ENCODE measurements around the gene IQCB1.
A peak's percentile ranks its signal among the peaks of the same experiment; 100 is the strongest.
"Not testable (repeated sequence)": the region's sequence is repeated elsewhere in the genome, so short reads cannot be mapped to it uniquely, and the experiment has no call there.

Gene IQCB1

DNA sequence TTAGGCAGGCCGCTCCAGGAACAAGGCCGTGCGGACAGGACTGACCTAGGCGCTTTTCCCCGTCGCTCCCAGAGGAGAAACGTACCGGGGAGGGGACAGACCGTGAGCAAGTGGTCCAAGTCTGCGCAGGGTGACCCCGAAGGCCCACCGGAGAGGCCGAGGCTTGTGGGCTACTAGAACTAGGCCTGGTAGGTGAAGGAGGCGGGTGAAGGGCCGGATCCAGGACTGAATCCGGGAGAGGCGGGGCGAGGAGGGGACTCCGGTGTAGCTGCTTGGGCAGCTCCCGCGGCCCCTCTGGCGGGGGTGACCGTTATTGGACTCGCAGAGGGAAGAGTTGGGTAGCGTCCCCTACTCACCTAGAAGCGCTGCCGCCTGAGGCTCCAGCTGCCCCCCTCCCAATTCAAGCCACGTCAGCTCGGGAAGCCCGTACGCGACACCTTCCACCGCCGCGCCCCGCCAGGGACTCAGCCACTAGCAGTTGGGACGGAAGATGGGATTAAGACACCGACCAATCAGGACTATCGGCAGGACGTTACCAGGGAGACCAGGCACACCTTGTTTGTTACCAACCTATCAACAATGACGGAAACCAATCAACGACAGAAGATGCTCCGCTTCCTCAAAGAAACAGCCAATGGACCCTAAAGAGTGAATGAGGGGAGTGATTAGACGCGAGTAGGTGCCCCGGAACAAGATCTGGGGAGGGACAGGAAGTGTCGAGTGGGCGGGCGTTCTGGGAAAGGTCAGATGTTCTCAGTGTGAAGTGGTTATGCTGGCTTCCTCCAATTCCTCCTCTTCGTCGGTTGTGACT lies 85.4 kb downstream of the IQCB1 start, which contains the start of gene GOLGB1:
TSS of gene GOLGB1 (minus strand) at position 466 of the 811 bp plus-strand sequence. CDS start 18,770 bp downstream, outside the sequence.
- peak; percentile 99 for DNase-seq (ENCODE audit: low spot score)

DNA sequence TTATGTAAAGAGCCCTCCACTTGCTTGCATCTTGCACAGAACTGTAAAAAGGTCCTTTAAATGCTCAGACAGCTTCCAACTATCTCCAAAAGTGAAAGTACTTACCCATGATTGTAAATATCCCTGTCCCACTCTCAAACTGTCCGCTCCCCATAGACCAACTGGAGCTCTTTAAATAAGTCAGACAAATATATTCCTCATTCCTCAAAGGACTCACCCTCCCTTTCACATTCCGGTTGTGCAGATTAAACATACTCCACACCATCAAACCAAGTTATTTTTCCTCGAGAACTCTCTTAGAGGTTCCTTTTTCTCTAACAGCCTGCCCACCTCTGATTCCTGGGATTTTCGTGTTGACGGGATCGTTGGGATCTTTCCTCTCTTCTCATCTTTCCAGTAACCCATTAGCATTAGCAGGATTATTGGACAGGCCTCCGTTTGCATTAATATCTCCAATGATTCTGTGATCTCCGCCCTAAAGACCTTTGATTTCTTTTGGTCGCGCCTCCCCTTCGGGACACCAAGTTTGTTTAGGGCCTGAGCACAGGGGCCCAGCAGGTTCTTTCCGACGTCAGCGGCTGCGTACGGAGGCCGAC lies 86.1 kb downstream of the IQCB1 start:
- DNase-seq (ENCODE audit: low spot score) = no peak

DNA sequence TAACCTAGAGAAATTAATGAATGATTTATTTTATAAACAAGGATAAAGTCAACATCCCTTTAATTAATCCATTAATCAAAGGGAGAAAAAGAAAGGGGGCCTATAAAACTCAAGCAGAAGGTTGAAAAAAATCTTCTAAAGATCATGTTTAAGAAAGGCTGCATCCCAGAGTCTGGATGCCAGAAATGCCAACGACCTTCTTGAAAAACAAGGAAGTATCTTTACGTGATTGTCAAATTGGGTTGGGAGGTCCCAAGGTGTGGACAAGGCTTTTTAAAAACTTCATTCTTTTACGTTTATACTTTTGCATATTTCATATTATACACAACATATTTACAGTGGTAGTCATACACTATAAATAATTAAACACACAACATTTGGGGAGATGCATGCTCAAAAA lies 86.9 kb downstream of the IQCB1 start:
- no peak for DNase-seq (ENCODE audit: low spot score)

DNA sequence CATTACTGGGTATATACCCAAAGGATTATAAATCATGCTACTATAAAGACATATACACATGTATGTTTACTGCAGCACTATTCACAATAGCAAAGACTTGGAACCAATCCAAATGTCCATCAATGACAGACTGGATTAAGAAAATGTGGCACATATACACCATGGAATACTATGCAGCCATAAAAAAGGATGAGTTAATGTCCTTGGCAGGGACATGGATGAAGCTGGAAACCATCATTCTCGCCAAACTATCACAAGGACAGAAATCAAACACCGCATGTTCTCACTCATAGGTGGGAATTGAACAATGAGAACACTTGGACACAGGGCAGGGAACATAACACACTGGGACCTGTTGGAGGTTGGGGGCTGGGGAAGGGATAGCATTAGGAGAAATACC lies 91.8 kb downstream of the IQCB1 start:
- DNase-seq (ENCODE audit: low spot score) = not testable (repeated sequence)

DNA sequence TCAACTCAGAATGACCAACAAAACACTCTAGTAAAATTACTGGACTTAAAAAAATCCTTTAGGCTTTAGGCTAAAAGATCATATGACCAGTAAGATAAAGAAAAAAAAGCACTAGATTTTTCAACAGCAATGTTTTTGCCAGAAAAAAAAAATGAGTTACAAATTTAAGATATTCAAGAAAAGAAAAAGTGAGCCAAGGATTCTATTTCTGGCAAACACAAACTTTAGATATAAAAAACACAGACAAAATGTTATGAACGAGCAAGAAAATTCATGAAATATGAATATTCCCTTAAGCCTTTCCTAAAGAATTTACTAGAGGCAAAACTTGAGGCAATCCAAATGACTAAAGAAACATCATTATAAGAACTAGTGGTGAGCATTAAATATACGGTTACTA lies 94.0 kb downstream of the IQCB1 start:
- DNase-seq (ENCODE audit: low spot score) = no peak

DNA sequence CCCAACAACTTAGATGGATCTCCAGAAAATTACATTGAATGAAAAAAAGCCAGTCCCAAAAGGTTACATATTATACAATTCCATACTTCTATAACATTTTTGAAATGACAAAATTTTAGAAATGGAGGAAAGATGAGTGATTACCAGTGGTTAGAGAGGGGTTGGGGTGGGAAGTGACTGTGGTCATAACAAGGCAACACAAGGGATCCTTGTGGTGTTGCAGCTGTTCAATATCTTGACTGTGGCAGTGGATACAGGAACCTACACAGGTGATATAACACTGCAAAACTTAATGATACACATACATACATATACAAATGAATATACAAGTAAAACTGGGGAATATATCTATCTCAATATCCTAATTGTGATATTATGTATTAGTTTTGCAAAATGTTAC lies 95.0 kb downstream of the IQCB1 start:
- DNase-seq (ENCODE audit: low spot score) = no peak

DNA sequence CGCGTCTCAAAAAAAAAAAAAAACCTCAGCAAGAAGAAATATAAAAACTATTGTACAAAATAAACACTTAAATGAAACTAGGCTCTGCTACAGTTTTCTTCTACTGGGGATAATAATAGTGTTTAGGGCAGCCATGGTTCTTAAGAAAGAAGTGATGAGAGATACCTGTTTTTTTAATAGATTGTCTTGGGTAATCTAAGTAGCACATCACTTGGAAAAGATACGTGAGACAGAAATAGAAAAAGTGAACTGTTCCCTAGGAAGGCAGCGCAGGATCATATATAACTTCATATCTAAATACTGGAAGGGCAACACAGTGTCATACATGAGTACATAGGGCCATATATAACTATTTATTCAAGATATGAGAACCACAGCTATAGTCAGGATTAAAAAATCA lies 97.2 kb downstream of the IQCB1 start:
- DNase-seq (ENCODE audit: low spot score) = no peak

DNA sequence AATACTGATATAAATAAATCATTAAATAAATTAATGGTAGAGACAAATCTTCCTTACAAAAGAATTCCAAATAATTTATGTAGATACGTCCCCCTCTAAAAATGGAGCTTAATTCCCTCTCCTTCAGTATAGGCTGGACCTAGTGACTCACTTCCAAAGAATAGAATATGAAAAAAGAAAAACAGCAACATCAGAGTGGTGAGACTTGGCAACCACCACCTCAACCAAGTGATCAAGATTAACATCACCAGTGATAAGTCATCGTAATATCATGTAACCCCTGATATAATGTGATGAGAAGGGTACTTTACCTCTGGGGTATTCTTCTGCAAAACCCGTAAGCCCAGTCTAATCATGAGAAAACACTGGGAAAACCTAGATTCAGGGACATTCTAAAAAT lies 98.7 kb downstream of the IQCB1 start:
- DNase-seq (ENCODE audit: low spot score) = no peak

DNA sequence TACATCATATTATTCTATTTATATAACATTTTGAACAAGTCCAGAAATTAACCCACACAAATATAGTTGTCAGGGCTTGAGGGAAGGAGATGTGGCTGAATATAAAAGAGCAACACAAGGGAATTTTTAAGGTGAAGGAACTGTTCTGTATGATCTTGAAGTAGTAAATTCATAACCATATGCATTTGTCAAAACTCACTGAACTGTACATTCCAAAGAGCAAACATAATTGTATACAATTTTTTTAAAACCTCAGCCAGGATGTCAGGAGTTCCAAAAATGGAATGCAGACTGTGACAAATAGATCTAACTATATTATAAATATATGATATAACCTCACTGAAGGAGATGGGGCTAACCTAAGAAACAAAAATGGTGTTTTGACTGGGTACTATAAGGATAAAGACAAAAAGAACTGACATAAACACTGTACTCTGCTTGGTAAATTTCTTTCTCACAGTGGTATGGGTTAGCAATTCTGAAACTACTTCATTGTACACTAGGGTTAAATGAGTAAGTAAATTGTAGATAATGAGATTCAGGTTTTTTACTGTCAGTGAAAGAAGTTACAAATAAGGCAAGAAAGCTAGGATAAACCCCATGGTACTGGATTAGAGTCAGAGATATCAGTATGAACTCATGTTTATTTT lies 99.7 kb downstream of the IQCB1 start:
- DNase-seq (ENCODE audit: low spot score) = no peak

DNA sequence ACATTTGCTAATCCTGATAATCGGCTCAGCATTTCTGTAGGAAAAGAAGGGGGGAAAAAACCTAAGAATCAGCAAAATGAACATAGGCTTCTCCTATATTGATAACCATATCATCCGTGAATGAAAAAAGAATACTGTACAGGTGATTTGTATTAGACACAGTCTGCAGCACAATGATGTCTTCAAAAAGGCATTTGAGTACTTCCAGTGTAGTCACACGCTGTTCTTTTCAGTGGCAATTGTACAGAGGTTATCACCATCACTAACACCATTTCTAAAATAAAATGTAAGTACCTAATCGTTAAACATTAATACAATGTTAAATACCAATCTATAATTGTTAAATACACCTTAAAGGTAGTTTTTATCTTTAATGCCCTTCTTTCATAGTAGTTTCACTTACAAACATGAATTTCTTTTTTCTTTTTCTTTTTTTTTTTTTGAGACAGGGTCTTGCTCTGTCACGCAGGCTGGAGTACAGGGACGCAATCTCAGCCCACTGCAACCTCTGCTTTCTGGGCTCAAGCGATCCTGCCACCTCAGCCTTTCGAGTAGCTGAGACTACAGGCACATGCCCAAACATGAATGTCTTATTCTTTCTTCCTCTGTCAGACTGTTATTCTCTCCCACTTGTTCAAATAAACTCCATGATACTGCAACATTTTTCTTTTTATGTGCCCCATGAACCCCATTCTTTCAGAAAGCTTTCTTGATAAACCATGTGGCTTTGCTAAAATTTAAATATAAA lies 103.7 kb downstream of the IQCB1 start:
- DNase-seq (ENCODE audit: low spot score) = no peak

DNA sequence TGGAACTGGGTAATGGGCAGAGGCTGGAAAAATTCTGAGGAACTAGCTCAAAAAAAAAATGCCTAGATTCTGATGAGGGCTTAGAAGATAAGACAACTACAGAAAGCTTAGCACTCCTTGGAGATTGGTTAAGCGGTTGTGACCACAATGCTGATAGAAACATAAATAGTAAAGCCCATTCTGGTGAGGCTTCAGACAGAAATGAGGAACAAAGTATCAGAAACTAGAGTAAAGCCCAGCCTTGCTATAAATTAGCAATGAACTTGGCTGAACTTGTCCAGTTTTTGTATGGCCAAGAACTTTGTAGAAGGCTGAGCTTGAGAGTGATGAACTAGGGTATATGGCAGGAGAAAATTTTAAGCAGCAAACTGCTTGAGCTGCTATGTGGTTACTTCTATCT lies 110.7 kb downstream of the IQCB1 start:
- no peak for DNase-seq (ENCODE audit: low spot score)

DNA sequence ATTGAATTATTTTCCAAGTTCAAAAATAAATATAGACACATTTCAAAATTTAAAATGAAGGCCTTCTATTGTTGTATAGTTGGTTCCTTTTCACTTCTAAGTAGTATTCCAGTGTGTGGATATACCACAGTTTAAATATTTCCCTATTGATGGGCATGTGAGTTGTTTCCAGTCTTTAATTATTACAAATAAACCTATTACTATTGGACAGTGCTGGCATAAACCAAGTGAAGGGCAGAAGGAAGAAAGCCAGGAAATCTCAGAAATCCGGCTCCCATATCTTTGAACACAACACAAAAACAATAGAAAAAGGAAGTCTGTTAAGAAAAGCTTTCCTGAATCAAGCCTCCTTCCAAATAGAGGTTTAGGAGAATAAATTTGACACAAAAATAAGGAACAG lies 111.4 kb downstream of the IQCB1 start:
- DNase-seq (ENCODE audit: low spot score) = no peak

DNA sequence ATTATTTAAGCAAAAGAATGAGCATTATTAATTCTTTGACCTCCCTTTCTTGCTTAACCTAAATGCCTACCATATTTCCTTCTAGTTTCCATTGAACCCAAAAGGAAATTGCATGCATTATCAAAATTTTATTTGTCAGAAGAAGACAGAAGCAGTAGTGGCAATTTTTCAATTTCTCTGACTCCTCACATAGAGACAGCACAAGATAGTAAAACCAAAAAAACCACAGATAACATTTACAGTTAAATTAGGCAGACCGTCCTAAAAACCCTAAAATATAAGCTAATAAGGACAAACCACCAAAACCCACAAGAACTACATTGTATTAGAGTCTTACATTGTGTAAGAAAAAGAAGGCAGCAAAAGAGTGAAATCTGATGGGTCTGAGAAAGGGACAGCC lies 112.4 kb downstream of the IQCB1 start:
- DNase-seq (ENCODE audit: low spot score) = no peak

DNA sequence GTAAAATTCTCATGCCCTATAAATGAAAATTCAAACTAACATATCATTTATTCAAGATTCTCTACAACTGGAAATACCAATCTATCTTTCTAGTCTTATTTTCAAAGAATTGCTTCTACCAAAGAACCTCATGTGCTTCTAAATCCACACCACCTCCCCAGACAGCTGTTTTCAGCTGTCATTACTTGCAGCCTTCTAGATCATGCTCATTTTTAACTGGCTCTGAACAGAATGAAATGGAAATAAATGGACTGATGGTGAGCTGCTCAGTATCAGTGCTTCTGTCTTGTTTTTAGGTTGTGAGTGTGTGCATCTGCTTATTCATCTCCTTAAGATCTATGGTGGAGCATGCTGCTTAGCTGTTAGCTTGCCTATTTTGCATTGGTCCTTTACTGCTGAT lies 114.7 kb downstream of the IQCB1 start:
- DNase-seq (ENCODE audit: low spot score) = no peak

Data from SK-N-DZ (cell line).